DMS153 (cell line): Measurements from ENCODE around the gene DVL3.
"Not testable (repeated sequence)": the region's sequence is repeated elsewhere in the genome, so short reads cannot be mapped to it uniquely, and the experiment has no call there.

Source experiments
- DNase-seq: peaks from one replicate; lab custom pipeline; 2025; lab: John Stamatoyannopoulos, UW

Gene DVL3

GRCh38 chr3:184154885-184155643 lies at the start of gene DVL3:
Gene DVL3 (plus strand): TSS chr3:184155377. CDS start chr3:184155636, 259 bp downstream.
- peak; percentile 46 for DNase-seq

GRCh38 chr3:184110316-184110725 lies 44.9 kb upstream of the DVL3 start:
- DNase-seq: no peak

GRCh38 chr3:184116017-184116416 lies 39.2 kb upstream of the DVL3 start:
- no peak for DNase-seq

DNA sequence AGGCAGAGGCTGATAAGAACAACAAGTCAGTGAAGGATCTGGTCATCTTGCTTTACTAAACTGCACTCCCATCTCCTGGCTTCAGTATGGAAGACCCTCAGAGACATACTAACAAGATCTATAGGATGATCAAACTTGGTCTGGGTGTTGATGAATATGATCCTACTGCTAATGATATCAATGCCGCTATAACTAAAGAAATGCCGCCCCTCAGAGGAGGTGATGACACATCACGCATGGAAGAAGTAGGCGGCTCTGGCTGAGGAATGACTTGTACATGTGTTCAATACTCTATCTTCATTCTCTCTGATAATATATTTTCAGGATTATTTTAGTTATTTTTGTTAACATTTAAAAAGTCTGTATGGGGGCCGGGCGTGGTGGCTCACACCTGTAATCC lies 37.5 kb upstream of the DVL3 start:
- no peak for DNase-seq

DNA sequence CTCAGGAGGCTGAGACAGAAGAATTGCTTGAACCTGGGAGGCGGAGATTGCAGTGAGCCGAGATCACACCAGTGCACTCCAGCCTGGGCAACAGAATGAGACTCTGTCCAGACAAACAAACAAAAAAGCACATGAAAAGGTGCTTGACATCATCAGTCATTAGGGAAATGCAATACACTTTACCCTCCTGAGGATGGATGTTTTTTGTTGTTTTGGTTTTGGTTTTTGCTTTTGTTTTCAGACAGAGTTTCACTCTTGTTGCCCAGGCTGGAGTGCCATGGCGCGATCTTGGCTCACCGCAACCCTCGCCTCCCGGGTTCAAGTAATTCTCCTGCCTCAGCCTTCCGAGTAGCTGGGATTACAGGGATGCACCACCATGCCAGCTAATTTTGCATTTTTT lies 34.1 kb upstream of the DVL3 start:
- not testable (repeated sequence) for DNase-seq

DNA sequence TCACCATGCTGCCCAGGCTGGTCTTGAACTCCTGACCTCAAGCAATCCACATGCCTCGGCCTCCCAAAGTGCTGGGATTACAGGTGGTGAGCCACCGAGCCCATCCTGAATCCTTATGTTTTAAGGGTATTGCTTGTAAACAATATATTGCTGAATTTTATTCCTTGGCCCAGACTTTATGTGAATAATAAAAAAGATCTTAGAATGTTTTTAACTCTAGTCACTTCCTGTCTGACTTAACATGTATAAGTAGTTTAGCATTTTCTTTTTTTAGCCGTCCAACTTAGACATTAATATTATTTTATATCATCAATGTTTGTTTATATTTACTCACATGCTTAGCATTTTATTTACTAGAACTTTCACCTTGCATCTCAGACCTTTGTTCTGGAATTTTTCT lies 29.2 kb upstream of the DVL3 start:
- no peak for DNase-seq

DNA sequence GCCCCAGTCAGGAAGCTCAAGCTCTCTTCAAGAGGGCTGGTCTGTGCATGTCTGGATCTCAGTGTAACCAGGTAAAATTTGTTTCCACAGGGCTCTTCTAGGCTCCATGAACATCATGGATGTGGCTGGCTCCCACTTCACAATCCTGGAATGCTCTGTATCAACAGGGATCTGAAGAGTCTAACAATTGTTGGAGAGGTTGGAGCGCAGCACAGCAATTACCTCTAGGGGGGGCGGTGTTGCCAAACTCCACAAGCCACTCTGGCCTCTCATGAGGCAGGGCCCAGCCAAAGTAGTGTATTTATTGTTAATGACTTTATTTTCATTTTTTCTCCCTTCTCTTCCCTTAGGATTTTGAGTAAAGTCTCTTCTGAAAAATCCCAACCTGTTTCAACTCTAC lies 26.2 kb upstream of the DVL3 start:
- DNase-seq: peak; percentile 6

DNA sequence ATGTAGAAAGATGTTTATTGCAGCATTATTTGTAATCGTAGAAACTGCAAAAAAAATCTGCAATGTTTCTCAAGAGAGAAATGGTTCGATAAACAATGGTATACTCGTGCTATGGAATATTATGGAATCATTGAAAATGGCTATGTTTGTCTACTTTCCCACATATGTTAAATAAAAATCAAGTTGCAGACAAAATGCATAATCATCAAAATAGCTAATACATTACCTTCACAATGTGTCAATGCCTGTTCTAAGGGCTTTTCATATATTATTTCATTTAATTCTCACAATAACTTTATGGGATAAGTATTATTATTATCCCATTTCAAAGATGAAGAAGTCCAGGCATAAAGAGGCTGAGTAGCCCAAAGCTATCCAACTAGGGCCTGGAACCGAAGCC lies 22.2 kb upstream of the DVL3 start:
- no peak for DNase-seq

DNA sequence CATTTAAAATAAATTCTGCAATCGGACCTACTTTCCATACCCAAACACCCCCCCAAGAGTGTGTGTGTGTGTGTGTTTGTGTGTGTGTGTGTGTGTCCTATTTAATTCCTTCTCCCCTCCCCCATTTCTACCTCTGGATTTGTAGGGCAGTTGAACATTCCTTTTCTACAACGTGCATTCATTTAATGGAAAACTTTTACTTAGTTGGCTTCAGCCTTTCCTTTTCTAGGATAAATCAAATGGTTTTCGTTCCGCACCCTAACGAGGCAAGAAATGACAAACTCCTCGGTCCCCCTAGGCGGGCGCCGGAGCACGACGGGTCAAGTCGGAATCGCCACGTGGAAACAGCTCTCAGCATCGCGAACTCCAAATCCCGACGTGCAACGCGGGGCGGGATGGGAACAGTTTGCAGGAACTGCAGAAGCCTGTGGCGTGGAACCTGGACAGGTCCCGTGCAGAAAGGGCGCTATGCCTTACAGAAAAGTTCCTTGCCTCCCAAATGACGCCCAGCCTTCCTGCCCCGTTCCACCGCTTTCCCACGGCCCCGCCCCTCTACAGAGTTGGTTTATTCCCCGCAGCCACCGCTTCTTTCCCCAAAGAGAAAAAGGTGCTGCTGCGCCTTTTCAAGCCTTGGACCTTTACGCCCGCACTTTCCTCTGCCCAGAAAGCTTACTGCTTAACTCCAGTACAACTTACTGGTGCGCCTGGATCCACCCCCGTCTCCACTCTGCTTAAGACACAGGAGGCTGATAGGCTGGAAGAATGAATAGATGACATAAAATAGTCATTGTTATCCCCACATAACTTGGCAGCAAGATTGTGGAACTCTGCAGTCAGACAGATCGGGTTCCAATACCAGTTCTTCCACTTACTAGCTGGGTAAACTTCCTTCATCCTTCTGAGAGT lies 21.1 kb upstream of the DVL3 start:
- DNase-seq: peak; percentile 65

DNA sequence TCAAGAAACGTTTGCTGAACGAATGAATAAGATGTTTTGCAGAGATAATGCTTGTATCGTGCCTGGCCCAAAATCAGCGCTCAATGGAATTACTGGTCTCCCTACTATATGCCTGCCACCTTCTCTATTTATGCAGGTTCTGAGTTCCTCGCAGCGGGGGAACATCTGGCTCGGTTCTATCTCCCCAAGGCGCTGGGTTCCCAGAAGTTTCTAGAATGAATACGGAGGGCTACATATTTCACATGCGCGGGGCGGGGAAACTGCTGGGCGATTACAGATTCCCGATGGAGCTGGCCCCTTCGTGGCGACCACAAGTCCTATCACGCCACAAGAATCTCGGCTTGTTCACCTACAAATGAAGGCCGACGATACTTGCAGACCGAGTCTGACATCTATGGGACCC lies 20.4 kb upstream of the DVL3 start:
- DNase-seq: no peak

DNA sequence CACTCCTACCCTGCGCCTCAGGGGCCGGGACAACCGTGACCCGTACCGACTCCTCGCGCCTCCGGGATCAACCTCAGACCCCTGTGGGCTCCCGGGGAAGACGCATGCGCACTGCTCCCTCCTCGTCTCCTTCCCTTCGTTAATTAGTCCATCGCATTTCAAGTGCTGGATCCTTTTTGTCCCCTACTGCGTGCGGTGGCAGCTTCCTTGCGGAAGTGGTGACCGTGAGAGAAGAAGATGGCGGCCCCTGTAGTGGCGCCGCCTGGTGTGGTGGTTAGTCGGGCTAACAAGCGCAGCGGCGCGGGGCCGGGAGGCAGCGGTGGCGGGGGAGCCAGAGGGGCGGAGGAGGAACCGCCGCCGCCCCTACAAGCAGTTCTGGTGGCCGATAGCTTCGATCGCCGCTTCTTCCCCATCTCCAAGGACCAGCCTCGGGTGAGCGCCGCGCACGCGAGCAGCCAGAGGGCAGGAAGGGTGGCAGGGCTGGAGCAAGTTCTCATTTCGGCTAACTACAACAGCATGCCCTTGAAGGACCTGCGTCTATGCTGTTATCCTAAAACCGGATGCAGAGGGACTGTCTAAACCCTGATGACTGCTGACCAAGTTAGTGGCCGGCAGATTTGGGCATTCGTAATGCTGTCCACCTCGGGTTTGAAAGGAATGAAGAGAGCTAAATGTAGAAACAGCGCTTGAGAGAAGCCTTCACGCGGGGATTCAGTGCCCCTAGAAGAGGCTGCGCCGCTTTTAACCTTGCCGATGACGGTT lies 19.8 kb upstream of the DVL3 start, which contains the start of gene EIF2B5:
Gene EIF2B5, plus strand, starts transcription at position 210 of the 762 bp plus-strand sequence. Its CDS starts 28 bp downstream, at position 238.
- peak; percentile 92 for DNase-seq

- no peak for DNase-seq
Observed at GRCh38 chr3:184135911-184136260, 19.3 kb upstream of the DVL3 start.

DNA sequence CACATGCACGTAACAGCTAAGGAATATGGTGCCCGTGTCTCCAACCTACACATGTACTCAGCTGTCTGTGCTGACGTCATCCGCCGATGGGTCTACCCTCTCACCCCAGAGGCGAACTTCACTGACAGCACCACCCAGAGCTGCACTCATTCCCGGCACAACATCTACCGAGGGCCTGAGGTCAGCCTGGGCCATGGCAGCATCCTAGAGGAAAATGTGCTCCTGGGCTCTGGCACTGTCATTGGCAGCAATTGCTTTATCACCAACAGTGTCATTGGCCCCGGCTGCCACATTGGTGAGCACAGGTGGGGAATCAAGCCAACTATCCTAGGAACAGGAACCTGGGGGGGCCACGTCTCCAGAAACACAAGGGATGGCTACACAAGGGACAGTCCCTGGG lies 14.7 kb upstream of the DVL3 start:
- DNase-seq: no peak

- no peak for DNase-seq
Observed at GRCh38 chr3:184142199-184142598, 13.0 kb upstream of the DVL3 start.

GRCh38 chr3:184143327-184143726 lies 11.8 kb upstream of the DVL3 start:
- DNase-seq: no peak

- no peak for DNase-seq
Observed at GRCh38 chr3:184144505-184144904, 10.7 kb upstream of the DVL3 start.

GRCh38 chr3:184145111-184145524 lies 10.1 kb upstream of the DVL3 start:
- DNase-seq: peak; percentile 56

DNA sequence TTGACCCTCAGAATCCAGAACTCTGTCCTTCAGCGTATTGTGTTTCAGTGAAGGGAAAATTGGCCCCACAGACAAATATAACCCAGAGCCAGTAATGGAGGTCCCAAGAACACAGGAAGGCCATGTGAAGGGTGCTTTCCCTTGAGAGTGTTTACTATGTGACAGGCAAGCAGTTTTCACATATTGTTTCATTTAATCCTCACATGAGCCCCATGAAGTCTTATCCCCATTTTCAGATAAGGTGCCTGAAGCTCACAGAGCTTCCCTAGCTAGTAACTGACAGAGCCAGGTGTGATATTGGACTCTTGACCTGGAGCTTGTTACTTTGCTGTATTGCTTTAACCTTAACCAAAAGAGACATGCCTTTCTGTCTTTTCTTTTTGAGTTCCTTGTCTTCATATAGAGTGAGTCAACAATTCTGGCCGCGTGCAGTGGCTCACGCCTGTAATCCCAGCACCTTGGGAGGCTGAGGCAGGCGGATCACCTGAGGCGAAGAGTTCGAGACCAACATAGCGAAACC lies 9.4 kb upstream of the DVL3 start:
- no peak for DNase-seq

GRCh38 chr3:184148076-184148475 lies 7.1 kb upstream of the DVL3 start:
- DNase-seq: no peak

DNA sequence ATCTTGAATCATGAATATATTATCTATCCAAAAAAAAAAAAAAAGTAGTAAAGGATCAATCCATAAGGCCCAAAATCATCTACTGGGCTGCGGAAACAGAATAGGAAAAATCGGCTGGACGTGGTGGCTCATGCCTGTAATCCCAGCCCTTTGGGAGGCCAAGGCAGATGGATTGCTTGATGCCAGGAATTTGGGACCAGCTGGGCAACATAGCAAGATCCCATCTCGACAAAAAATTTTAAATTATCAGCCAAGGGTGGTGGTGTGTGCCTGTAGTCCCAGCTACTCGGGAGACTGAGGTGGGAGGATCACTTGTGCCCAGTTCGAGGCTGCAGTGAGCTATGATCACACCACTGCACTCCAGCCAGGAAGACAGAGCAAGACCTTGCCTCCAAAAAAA lies 6.1 kb upstream of the DVL3 start:
- DNase-seq: no peak

GRCh38 chr3:184149770-184150169 lies 5.4 kb upstream of the DVL3 start:
- DNase-seq: not testable (repeated sequence)
